HG03442 (cell line): ENCODE results near the gene PCSK6.
"Not testable (repeated sequence)": the region's sequence is repeated elsewhere in the genome, so short reads cannot be mapped to it uniquely, and the experiment has no call there.

Experiments used
- ATAC-seq: cut with Tn5 transposase; IDR thresholded peaks from one replicate; pipeline ENCODE4 v1.9.1; 2021; ENCODE audit warnings: mild to moderate bottlenecking, moderate library complexity; ENCODE audit not compliant: unreplicated experiment

PCSK6 gene

GRCh38 chr15:101406526-101407195, 82.8 kb downstream of the PCSK6 start:
- ATAC-seq: no peak

GRCh38 chr15:101406036-101406435, 83.5 kb downstream of the PCSK6 start:
- ATAC-seq: no peak

- no peak for ATAC-seq
Observed at GRCh38 chr15:101404245-101404644, 85.3 kb downstream of the PCSK6 start.

GRCh38 chr15:101402883-101403282, 86.6 kb downstream of the PCSK6 start:
- not testable (repeated sequence) for ATAC-seq

- no peak for ATAC-seq
Observed at GRCh38 chr15:101401286-101401685, 88.2 kb downstream of the PCSK6 start.

GRCh38 chr15:101399431-101399830, 90.1 kb downstream of the PCSK6 start:
- ATAC-seq: no peak

GRCh38 chr15:101398247-101398646, 91.3 kb downstream of the PCSK6 start:
- ATAC-seq: no peak

- ATAC-seq: no peak
Observed at GRCh38 chr15:101397521-101398003, 91.9 kb downstream of the PCSK6 start.

- ATAC-seq: no peak
Observed at GRCh38 chr15:101396484-101397261, 92.8 kb downstream of the PCSK6 start.

GRCh38 chr15:101394654-101395053, 94.9 kb downstream of the PCSK6 start:
- no peak for ATAC-seq

GRCh38 chr15:101394056-101394630, 95.4 kb downstream of the PCSK6 start:
- ATAC-seq: no peak

- no peak for ATAC-seq
Observed at GRCh38 chr15:101393172-101393571, 96.3 kb downstream of the PCSK6 start.

GRCh38 chr15:101391981-101392640, 97.4 kb downstream of the PCSK6 start:
- ATAC-seq: peak; percentile 72

GRCh38 chr15:101391431-101391830, 98.1 kb downstream of the PCSK6 start:
- ATAC-seq: no peak

- ATAC-seq: no peak
Observed at GRCh38 chr15:101390462-101390861, 99.0 kb downstream of the PCSK6 start.

GRCh38 chr15:101390060-101390459, 99.4 kb downstream of the PCSK6 start:
- no peak for ATAC-seq

GRCh38 chr15:101389362-101389761, 100.1 kb downstream of the PCSK6 start:
- no peak for ATAC-seq

GRCh38 chr15:101388046-101388445, 101.5 kb downstream of the PCSK6 start:
- no peak for ATAC-seq

- no peak for ATAC-seq
Observed at GRCh38 chr15:101387574-101387973, 101.9 kb downstream of the PCSK6 start.

- no peak for ATAC-seq
Observed at GRCh38 chr15:101386967-101387366, 102.5 kb downstream of the PCSK6 start.

- no peak for ATAC-seq
Observed at GRCh38 chr15:101386006-101386405, 103.5 kb downstream of the PCSK6 start.
